GM21619 (cell line): ENCODE measurements around the gene SLC26A11.
"Not testable (repeated sequence)": the region's sequence is repeated elsewhere in the genome, so short reads cannot be mapped to it uniquely, and the experiment has no call there.

Experiments used
- ATAC-seq: cut with Tn5 transposase; IDR thresholded peaks from one replicate; pipeline ENCODE4 v1.9.1; 2021; ENCODE audit not compliant: unreplicated experiment

SLC26A11 gene

DNA sequence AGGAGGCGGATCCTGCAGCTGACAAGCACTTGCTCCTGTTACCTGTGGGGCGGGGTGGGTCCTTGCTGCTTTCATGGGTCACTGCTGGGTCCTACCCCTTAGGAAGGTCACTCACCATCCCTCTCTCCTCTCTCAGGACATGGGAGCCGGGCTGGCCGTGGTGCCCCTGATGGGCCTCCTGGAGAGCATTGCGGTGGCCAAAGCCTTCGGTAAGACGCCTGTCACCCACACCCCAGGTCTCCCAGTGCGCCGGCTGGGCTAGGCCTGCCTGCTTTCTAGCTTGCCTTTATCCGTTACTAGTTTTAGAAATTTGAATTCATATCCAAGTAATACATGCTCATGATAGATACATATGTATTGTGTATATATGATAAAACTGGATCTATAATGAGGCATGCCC is 17.2 kb downstream of the SLC26A11 start:
- ATAC-seq: no peak

DNA sequence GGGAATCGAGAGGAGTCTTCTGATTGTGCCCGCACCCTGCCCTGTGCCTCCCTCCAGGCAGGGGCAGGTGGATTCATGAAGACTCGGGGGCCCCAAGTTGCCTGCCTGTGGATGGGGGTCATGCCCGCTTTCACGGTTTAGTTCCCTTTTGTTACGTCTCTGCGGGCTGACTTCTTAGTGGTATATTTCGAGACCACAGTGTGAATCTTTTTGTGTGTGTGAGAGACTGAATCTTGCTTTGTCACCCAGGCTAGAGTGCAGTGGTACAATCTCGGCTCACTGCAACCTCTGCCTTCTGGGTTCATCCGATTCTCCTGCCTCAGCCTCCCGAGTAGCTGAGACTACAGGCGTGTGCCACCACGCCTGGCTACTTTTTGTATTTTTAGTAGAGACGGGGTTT is 22.3 kb downstream of the SLC26A11 start:
- no peak for ATAC-seq

DNA sequence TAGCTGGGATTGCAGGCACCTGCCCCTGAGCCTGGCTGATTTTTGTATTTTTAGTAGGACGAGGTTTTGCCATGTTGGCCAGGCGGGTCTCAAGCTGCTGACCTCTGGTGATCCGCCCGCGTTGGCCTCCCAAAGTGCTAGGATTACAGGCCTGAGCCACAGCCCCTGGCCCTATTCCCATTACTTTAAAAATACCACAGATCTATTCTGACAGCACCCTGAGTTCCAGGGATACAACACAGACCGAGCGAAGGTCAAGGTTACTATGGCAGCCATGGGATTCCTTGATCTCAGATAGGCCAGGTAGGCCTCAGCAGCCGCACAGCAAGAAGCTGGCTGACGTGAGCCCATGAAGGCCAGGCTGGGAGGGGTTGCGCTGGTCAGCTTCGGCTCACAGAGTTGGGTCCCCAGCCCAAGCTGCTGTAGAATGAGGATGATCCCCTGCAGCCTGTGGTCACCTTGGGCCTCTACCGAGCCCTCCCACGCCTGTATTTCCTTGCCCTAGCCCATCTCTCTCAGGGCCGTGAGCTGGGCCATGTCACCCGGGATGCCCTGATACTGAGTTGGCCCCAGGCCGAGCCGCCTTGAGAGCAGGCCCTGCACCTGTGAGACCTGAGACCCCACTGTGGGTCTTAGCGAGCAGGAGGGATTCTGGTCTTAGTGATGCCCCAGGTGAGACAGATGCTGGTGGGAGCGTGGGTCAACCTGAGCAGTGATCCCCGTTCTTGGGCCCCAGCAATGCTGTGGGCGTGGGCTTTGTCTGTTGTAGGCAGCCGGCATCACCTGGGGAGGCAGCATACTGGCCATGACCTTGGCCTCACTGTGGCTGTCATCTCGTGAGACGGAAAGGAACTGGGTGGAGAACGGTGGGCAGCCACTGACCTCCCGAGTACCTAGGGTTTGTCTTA is 23.6 kb downstream of the SLC26A11 start:
- no peak for ATAC-seq

DNA sequence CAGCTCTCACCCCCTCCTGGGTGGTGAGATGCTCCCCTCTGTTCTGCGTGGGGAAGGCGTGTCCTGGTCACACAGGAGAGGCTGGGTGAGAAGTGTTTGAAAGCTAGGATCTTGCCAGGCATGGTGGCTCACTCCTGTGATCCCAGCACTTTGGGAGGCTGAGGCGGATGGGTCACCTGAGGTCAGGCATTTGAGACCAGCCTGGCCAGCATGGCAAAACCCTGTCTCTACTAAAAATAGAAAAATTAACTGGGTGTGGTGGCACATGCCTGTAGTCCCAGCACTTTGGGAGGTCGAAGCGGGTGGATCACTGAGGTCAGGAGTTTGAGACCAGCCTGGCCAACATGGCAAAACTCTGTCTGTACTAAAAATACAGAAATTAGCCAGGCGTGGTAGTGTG is 24.2 kb downstream of the SLC26A11 start:
- ATAC-seq: not testable (repeated sequence)

DNA sequence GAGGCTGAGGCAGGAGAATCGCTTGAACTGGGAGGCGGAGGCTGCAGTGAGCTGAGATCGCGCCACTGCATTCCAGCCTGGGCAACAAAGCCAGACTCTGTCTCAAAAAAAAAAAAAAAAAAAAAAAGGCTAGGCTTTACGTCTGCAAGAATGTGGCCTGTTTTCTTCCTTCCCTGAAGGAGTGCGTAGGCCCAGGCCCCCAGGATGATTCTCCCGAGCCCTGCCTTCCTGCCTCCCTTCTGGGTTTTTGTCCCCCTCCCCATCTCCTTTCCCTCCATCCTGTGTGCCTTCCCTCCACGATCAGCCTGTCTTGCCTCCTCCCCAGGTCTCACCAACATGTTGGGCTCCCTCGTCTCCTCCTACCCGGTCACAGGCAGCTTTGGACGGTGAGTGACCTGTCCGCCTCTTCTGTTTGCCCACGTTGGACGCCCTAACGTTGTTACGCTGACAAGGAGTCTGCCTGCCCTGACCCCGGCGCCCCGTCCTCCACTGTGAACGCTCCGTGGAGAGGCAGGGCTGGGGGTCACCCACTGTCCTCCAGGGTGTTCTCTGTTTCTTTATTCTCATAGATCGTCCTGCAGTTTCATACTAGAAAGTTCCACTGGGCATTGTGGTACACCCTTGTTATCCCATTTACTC is 24.8 kb downstream of the SLC26A11 start:
- no peak for ATAC-seq

DNA sequence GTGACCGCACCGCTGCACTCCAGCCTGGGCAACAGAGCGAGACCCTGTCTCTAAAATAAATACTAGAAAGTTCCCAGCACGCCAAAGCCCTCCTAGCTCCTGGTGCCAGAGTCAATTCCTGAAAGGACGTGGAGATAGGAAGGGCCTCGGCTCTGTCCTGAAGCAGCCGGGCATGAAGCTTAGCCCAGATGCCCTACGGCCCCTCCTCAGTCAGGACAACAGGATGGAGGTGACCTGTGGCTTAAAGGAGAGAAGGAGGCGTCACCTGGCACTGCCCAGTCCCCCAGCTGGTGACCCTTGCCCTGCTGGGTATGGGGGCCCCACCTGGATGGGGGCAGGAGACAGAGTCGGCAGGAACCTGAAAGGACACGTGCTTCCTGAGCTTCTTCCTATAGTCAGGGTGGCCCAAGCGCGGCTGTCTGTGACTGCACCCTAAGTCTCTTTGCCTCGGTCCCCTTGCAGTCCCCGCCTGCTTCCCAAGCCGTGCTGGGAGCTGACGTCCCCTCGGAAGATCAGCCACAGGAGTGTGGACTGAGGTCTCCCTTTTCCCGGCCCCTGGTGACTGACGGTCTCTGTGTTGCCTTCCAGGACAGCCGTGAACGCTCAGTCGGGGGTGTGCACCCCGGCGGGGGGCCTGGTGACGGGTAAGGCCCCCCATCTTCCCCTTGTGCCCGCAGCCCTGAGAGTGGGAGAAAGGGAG is 25.5 kb downstream of the SLC26A11 start:
- no peak for ATAC-seq

DNA sequence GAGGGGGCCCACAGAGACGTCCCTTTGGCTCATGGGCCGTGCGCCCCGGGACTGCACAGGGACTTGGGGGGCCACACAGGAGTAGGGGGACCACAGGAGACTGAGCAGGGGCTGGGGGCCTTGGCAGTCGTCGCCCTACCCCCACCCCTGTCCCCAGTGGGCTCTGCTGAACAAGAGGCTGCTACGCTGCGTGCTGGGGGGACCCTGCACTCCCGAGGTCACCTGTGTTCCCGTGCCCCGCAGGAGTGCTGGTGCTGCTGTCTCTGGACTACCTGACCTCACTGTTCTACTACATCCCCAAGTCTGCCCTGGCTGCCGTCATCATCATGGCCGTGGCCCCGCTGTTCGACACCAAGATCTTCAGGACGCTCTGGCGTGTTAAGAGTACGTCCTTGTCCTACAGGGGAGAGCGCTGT is 26.0 kb downstream of the SLC26A11 start:
- ATAC-seq: no peak

DNA sequence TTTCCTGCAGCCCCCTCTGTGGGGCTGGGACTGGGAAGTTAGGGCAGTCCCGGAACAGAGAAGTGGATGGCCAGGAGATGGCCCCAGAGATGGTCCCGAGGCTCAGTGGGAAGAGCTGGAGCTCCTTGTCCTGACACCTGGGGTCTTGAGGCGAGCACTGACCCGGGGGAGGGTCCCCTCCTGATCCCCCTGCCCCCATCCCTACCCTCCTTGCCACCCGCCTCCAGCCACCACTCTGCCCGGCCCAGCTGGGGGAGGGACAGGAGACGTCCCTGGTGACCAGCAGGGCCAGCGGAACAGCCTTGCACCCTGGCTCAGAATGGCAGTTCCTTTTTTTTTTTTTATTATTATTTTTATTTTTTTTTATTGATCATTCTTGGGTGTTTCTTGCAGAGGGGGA is 26.5 kb downstream of the SLC26A11 start:
- ATAC-seq: no peak

DNA sequence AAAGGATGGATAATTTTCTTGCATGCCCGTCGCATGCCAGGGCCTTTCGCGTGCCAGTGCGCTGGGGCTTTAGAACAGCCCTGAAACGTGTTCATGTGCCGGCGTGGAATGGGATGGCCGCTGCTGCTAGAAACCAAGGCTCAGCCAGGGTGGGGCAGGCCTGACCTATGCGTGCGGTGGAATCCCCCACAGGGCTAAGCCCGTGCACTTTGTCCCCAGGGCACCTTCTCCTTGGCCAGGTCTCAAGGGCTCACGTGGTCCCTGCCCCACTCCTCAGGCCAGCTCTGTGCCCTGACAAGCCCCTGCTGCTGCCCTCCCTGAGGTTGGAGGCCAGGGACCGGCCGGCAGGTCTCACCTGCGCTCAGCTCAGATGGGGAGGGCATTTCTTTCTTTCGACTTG is 27.3 kb downstream of the SLC26A11 start:
- ATAC-seq: no peak

DNA sequence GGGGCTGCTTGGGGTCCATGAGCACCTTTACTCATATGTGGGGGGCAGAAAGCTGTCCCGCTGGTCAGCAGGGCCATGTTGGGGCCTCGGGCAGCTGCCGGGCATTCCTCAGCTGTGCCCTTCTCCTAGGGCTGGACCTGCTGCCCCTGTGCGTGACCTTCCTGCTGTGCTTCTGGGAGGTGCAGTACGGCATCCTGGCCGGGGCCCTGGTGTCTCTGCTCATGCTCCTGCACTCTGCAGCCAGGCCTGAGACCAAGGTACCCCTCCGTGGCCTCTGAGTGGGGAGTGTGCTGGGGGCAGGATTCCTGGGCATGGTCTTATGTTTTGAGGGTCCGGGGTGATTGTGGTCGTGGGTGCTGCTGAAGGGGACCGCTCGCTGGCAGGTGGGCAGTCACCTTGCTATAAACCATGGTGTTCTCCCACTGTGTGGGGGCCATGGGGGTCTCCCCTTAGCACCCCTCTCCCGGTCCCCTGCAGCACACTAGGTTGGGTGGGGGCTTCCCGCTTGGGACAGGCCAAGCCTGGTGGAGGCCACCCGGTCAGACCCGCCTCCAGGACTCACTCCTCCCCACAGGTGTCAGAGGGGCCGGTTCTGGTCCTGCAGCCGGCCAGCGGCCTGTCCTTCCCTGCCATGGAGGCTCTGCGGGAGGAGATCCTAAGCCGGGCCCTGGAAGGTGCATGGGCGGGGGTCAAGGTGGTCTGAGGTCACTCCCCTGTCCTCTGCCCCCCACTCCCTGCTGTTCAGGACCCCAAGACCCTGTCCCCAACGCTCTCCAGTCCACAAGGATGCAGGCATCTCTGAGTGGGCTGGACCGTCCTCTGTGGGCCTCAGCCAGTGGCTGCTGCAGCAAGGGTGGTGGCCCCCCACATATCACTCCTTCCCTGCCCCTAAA is 28.0 kb downstream of the SLC26A11 start:
- ATAC-seq: no peak

DNA sequence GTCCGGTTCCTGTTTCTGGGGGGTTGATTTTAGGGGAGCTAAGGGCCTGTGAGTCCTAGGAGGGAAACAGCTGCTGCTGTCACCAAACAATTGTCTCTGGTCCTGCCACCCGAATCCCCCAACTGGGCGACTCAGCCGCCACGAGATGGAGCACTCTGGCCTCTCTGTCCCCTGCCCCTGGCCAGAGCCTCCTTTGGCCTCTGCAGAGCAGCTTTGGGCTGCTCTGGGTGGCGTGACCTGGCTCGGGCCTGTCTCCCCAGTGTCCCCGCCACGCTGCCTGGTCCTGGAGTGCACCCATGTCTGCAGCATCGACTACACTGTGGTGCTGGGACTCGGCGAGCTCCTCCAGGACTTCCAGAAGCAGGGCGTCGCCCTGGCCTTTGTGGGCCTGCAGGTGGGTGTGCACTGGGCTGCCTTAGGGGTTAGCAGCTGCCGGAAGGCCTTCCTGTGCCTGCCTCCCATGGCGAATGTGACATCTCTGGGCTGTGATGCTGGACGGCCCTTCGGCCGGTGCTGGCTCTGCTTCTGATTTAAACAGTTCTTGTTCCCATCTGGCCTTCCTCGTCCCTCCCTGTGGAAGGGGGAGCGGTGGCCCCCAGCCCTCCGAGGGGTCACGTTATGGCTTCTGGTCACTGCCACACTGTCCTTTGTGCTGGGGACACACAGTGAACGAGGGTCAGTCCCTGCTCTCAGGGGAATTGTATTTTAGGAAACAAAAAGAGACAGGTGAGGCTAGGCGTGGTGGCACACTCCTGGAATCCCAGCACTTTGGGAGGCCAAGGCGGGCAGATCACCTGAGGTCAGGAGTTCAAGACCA is 28.9 kb downstream of the SLC26A11 start:
- no peak for ATAC-seq

DNA sequence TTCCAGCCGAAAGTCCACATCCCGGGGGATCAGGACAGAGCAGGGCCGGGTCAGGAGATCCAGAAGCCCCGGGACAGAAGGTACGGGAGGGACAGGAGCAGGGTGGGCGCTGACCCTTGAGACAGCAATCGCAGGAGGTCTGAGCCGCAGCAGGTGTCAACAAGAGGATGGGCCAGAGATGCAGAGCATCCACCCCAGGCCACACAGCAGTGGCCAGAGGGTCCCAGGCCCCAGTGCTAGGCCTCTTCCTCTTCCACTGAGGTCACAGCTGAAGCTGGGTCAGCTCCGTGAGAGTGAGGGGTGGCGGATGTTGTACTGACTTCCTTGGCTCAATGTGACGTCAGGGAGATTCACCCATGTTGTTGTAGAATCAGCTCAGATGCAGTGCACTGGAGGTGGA is 31.7 kb downstream of the SLC26A11 start:
- no peak for ATAC-seq

DNA sequence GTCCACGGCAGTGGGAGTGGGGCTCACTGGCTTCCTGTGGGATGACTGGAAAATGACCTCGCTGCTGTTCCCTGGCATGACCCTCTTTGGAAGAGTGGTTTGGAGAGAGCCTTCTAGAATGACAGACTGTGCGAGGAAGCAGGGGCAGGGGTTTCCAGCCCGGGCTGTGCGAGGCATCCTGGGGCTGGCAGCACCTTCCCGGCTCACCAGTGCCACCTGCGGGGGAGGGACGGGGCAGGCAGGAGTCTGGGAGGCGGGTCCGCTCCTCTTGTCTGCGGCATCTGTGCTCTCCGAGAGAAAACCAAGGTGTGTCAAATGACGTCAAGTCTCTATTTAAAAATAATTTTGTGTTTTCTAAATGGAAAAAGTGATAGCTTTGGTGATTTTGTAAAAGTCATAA is 32.6 kb downstream of the SLC26A11 start:
- no peak for ATAC-seq

DNA sequence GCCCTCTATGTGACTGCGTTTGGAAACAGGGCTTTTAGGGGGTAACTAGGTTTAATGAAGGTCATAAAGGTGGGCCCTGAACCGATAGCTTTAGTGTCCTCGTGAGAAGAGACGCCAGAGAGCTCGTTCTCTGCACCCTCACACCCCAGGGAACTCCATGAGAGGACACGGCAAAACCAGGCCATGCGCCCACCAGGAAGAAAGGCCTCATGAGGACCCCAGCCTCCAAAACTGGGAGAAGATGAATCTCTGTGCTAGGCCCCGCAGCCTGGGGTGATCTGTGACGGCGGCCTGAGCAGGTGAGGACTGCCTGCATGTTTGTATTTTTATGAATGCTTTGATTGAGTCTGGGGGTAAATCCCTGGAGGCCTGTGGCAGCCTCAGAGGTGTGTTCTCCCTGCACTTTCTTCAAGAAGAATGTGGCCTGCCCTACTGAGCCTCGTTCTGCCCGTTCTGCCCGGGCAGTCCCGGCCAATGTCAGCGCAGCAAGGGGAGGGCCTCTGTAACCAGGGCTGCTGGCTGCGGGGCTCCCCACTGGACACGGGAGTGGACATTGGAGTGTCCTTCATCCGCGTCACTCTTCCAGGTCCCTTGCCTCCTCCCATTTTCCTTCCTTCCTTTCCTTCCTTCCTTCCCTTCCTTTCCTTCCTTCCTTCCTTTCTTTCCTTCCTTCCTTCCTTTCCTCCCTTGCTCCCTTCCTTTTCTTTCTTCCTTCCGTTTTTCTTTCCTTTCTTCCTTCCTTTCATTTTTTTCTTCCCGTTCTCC is 33.6 kb downstream of the SLC26A11 start:
- ATAC-seq: no peak

DNA sequence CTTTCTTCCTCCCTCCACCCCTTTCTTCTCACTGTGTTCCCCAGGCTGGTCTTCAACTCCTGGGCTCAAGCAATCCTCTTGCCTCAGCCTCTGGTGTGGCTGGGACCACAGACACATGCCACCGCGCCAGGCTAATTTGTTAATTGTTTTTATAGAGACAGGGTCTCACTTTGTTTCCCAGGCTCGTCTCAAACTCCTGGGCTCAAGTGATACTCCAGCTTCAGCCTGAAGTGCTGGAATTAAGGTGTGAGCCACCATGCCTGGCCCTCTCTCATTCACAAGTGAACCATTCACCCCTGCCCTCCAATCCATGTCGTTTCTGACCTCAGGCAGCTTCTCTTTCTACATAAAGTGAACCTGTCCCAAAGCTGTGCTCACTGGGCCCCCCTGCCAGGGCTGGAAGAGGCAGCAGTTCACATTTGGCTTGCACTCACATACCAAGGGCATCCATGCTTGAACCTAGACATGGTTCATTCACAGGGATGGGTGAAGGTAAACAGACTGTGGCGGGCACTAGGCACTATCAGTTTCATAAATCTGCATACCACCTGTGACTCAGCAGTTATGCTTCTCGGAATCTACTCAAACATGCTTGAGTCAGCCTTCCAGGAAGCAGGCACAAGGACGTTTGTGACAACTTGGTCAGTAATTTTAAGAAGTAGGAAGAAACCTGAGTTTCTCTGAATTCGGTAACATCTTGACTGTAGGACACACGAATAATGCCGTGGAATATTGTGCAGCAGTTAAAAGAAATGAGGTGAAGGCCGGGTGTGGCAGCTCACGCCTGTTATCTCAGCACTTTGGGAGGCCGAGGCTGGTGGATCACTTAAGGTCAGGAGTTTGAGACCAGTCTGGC is 34.4 kb downstream of the SLC26A11 start:
- ATAC-seq: peak; percentile 54

DNA sequence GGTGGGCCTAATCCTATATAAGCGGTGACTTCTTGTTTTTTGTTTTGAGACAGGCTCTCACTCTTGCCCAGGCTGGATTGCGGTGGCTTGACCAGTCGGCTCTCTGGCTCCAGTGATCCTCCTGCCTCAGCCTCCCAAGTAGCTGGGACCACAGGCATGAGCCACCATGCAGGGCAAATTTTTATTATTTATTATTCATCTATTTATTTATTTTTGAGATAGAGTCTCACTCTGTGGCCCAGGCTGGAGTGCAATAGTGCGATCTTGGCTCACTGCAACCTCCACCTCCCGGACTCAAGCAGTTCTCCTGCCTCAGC is 35.8 kb downstream of the SLC26A11 start:
- no peak for ATAC-seq

DNA sequence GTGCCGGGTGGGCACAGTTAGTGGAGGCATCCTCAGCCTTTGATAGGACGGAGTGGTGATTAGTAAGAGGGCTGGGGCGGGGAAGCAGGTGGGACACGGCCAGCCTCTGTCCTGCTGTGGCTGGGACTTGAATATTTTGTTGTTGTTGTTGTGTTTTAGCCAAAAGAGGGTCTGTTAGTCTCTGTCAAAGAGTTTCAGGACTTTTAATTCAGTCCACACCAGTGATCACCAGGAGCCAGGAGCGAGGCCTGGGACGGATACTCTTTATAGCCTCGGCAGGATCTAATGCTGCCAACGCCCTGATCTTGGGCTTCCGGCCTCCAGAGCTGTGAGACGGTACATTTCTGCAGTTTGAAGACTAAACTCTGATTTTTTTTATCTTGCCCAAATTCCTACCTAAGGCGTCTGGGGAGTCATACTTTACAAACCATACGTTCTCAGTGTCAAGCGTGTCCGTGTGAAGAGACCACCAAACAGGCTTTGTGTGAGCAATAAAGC is 37.5 kb downstream of the SLC26A11 start:
- no peak for ATAC-seq

DNA sequence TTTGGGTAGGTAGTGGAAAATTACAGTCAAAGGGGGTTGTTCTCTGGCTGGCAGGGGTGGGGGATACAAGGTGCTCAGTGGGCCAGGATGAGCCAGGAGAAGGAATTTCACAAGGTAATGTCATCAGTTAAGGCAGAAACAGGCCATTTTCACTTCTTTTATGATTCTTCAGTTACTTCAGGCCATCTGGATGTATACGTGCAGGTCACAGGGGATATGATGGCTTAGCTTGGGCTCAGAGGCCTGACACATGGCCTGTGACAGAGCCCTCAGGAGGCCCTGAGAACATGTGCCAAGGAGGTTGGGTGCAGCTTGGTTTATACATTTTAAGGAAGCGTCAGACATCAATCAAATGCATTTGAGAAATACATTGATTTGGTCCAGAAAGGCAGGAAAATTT is 38.1 kb downstream of the SLC26A11 start:
- not testable (repeated sequence) for ATAC-seq
